Stimulated activated CD8-positive, alpha-beta memory T cell treated with anti-CD3 and anti-CD28 coated beads, Interleukin-4, amount 100 ng/mL, for 24 hours (primary cell): ENCODE data around the gene AJM1.
"Not testable (repeated sequence)": the region's sequence is repeated elsewhere in the genome, so short reads cannot be mapped to it uniquely, and the experiment has no call there.

ENCODE experiments used
- DNase-seq: peaks from one replicate; pipeline ENCODE4 v3.0.0-alpha.2; 2020; ENCODE audit warnings: low read depth

Gene AJM1

GRCh38 chr9:136856541-136857141 lies 14.4 kb downstream of the AJM1 start:
- DNase-seq = no peak

GRCh38 chr9:136857166-136857565 lies 14.9 kb downstream of the AJM1 start:
- no peak for DNase-seq

- DNase-seq = no peak
Measured at GRCh38 chr9:136857581-136858412, 15.5 kb downstream of the AJM1 start.

- DNase-seq = no peak
Measured at GRCh38 chr9:136858452-136858843, 16.2 kb downstream of the AJM1 start.

- DNase-seq = no peak
Measured at GRCh38 chr9:136858844-136859757, 16.8 kb downstream of the AJM1 start.

- DNase-seq = no peak
Measured at GRCh38 chr9:136860529-136860928, 18.3 kb downstream of the AJM1 start.

GRCh38 chr9:136860933-136861873 lies 18.9 kb downstream of the AJM1 start:
- no peak for DNase-seq

- no peak for DNase-seq
Measured at GRCh38 chr9:136861874-136862457, 19.7 kb downstream of the AJM1 start.

GRCh38 chr9:136862849-136863622 lies 20.8 kb downstream of the AJM1 start:
- DNase-seq = no peak

GRCh38 chr9:136863623-136864273 lies 21.5 kb downstream of the AJM1 start:
- DNase-seq = no peak

GRCh38 chr9:136865041-136865767 lies 22.9 kb downstream of the AJM1 start:
- no peak for DNase-seq

GRCh38 chr9:136865768-136866103 lies 23.5 kb downstream of the AJM1 start:
- DNase-seq = no peak

- not testable (repeated sequence) for DNase-seq
Measured at GRCh38 chr9:136866898-136867421, 24.7 kb downstream of the AJM1 start.

- no peak for DNase-seq
Measured at GRCh38 chr9:136867480-136867879, 25.2 kb downstream of the AJM1 start.

GRCh38 chr9:136867917-136868316 lies 25.6 kb downstream of the AJM1 start:
- no peak for DNase-seq

GRCh38 chr9:136868644-136869043 lies 26.4 kb downstream of the AJM1 start:
- no peak for DNase-seq

GRCh38 chr9:136869611-136870010 lies 27.3 kb downstream of the AJM1 start:
- not testable (repeated sequence) for DNase-seq

GRCh38 chr9:136875155-136875554 lies 32.9 kb downstream of the AJM1 start:
- DNase-seq = no peak

- DNase-seq = no peak
Measured at GRCh38 chr9:136876476-136876875, 34.2 kb downstream of the AJM1 start.
